Heart left ventricle (tissue), 16 donors: ENCODE results near the gene TTLL10. TPM values are rescaled to one million over a fixed set of nuclear protein-coding genes. Genes with fewer than 3 reads are reported as not detected.
"Not testable (repeated sequence)": the region's sequence is repeated elsewhere in the genome, so short reads cannot be mapped to it uniquely, and the experiment has no call there.

ENCODE experiments used
- ATAC-seq, 4 donors: fragments of 200-7000 bp; cut with Tn5 transposase; one replicate each; pipeline ENCODE4 v1.9.1; 2020 to 2022; ENCODE audit warnings: moderate library complexity in 4 of 4, mild to moderate bottlenecking in 3 of 4, moderate number of reproducible peaks in 1 of 4
- DNase-seq, 5 donors: peaks; one replicate each; pipeline ENCODE4 v3.0.0-alpha.2; 2020
- H3K27ac ChIP-seq, 12 donors: fragments of 200-600 bp; sonication (generic) in 4 of 12; one replicate each; pipeline versions ENCODE4 v1.5.0 to v1.8.0; 2016 to 2022; ENCODE audit warnings: mild to moderate bottlenecking in 2 of 12
- H3K27me3 ChIP-seq, 9 donors: fragments of 200-600 bp; sonication (generic) in 2 of 9; one replicate each; pipeline versions ENCODE4 v1.5.1 to v1.8.0; 2016 to 2022; ENCODE audit warnings: mild to moderate bottlenecking in 3 of 9
- H3K36me3 ChIP-seq, 9 donors: fragments of 200-600 bp; sonication (generic) in 2 of 9; one replicate each; pipeline versions ENCODE4 v1.5.0 to v1.8.0; 2018 to 2022; ENCODE audit warnings: mild to moderate bottlenecking in 2 of 9
- H3K4me1 ChIP-seq, 12 donors: fragments of 200-600 bp; sonication (generic) in 4 of 12; one replicate each; pipeline versions ENCODE4 v1.5.0 to v1.8.0; 2016 to 2022; ENCODE audit warnings: mild to moderate bottlenecking in 3 of 12
- H3K4me3 ChIP-seq, 12 donors: fragments of 200-600 bp; sonication (generic) in 4 of 12; one replicate each; pipeline versions ENCODE4 v1.5.0 to v1.8.0; 2017 to 2022; ENCODE audit warnings: mild to moderate bottlenecking in 9 of 12, moderate library complexity in 4 of 12
- H3K9me3 ChIP-seq, 12 donors: fragments of 200-600 bp; sonication (generic) in 4 of 12; one replicate each; pipeline versions ENCODE4 v1.5.0 to v1.8.0; 2016 to 2022; ENCODE audit warnings: mild to moderate bottlenecking in 1 of 12
- POLR2A ChIP-seq, 2 donors: fragments of 450-650 bp; IDR thresholded peaks; one replicate each; pipeline ENCODE4 v1.6.1; 2017; ENCODE audit warnings: antibody characterized with exemption in 2 of 2, mild to moderate bottlenecking in 2 of 2, moderate library complexity in 2 of 2
- WGBS, 4 donors: extraction: QIAGEN DNeasy Blood & Tissue Kit in 2 of 4; methylation state at CpG; one replicate each; pipeline versions ENCODE4 v1.1.5 to v1.1.7; 2013 to 2018; 5-methylcytosine and 5-hydroxymethylcytosine counted together
- intact Hi-C, 10 donors: fragments of 100-400 bp; cut with DNase I; formaldehyde crosslinking; loops; one replicate each; pipeline versions ENCODE4 v1.11.1 to v1.14.2; 2022
- polyA plus RNA-seq, 2 donors: library from polyadenylated mRNA; stranded (reverse); fragments of 200-250 nt; gene quantifications; one replicate each; pipeline ENCODE4 v1.2.3, GENCODE V29; 2013
- total RNA-seq, 9 donors: library from RNA; depleted of rRNA in 2 of 9; stranded (reverse); fragments of >200 nt in 2 of 9; fragmentation: NEBNext Ultra II Directional in 3 of 9; extraction: Animal tissue kit (Norgen Biotek cat#: 25700) in 3 of 9; gene quantifications; one replicate each; pipeline versions ENCODE4 v1.1.0 to v1.2.4, GENCODE V29; 2016 to 2023
- TF ChIP-seq, protein P1 (sequence below), 12 donors: fragments of 200-600 bp; sonication (generic) in 4 of 12; IDR thresholded peaks; one replicate each; pipeline versions ENCODE4 v1.5.0 to v1.8.0; 2018 to 2022; ENCODE audit warnings: antibody characterized with exemption in 12 of 12, mild to moderate bottlenecking in 5 of 12
- donor health status: ischemic (EF 13 %, LVEDD 7.1; RV severe dilation, severe dysfunction).
- donor health status: healthy with polysubstance abuse.
- donor health status: DM: no; HTN: yes; CAD: no.
- donor health status: DM: no; HTN: no; CAD: no.
- donor health status: ischemic (EF 25% LVEDD 6.9; RV normal size, moderate dysfunction).
- donor health status: ischemic (EF 25% LVEDD 5.7; RV mildly dilated, moderate dysfunction).
- donor health status: healthy.
- donor health status: DM: yes; HTN: yes; CAD: no.
- donor health status: ischemic (EF 35%, LVEDD 5.7; RV mildly dilated, moderate dysfunction).
- donor health status: nonischemic (EF 11% LVEDD 7.7; RV severe dilation, severe dysfunction).
- donor health status: DM: yes; HTN: yes; CAD: no.
- donor health status: PGD.
- donor health status: ischemic (EF 29% LVEDD 5.4; RV normal size, mild dysfunction).
- donor health status: nonischemic (EF 23%, LVEDD 6.1; RV moderate dilation, normal function).

Gene TTLL10
- total and polyA plus RNA-seq, 11 donors: 0.03 to 0.53 (median 0.21) TPM; not detected in 4

DNA sequence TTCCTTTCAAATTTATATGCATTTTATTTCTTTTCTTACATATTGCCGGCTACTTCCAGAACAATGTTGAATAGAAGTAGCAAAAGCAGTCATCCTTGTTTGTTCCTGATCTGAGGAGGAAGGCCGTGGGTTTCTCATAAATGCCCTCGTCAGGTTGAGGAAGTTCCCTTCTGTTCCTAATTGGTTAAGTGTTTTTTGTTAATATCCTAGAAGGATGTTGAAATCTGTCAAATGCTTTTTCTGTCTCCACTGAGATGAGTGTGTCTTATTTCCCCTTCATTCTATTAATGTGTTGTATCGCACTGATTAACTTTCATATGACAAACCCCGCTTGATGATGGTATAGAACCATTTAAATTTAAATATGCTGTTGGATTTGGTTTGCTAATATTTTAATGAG lies 15.4 kb downstream of the TTLL10 start:
- TF ChIP-seq POLR2A (IDR thresholded peaks at IDR 0.05): no peak
- TF ChIP-seq, protein P1, sequence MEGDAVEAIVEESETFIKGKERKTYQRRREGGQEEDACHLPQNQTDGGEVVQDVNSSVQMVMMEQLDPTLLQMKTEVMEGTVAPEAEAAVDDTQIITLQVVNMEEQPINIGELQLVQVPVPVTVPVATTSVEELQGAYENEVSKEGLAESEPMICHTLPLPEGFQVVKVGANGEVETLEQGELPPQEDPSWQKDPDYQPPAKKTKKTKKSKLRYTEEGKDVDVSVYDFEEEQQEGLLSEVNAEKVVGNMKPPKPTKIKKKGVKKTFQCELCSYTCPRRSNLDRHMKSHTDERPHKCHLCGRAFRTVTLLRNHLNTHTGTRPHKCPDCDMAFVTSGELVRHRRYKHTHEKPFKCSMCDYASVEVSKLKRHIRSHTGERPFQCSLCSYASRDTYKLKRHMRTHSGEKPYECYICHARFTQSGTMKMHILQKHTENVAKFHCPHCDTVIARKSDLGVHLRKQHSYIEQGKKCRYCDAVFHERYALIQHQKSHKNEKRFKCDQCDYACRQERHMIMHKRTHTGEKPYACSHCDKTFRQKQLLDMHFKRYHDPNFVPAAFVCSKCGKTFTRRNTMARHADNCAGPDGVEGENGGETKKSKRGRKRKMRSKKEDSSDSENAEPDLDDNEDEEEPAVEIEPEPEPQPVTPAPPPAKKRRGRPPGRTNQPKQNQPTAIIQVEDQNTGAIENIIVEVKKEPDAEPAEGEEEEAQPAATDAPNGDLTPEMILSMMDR (IDR thresholded peaks at IDR 0.05): no peak
- ATAC-seq (no peak), DNase-seq (no peak)
- intact Hi-C loops: no loop called here
- Histone ChIP-seq H3K36me3 (no peaks in the 10 kb centered on the region), H3K9me3 (peaks cover 0 to 3% (median 0%) of the 10 kb centered on the region in 12 donors), H3K27ac (no peak overlapping the region), H3K4me3 (no peak overlapping the region), H3K4me1 (no peaks in the 10 kb centered on the region), H3K27me3 (no peaks in the 10 kb centered on the region)
- WGBS, 4 donors: 73 to 82% (median 80%) methylated on average over 5 of the region's 5 CpGs

DNA sequence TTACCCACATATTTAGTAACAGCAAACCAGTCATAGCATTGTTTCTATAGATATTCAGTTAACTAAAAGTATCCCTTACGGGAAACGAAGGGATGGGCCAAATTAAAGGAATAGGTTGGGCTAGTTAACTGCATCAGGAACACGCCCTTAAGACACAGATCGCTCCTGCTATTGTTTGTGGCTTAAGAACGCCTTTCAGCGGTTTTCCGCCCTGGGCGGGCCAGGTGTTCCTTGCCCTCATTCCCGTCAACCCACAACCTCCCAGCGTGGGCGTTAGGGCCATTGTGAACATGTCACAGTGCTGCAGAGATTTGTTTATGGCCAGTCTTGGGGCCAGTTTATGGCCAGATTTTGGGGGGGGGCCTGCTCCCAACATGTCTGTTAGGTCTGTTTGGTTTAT lies 18.1 kb downstream of the TTLL10 start:
- Histone ChIP-seq H3K4me3 (no peak overlapping the region), H3K4me1 (no peaks in the 10 kb centered on the region), H3K9me3 (peaks cover 0 to 20% (median 0%) of the 10 kb centered on the region in 12 donors), H3K27ac (no peak overlapping the region), H3K36me3 (no peaks in the 10 kb centered on the region), H3K27me3 (no peaks in the 10 kb centered on the region)
- TF ChIP-seq, protein P1 (IDR thresholded peaks at IDR 0.05): no peak
- TF ChIP-seq POLR2A (IDR thresholded peaks at IDR 0.05): no peak
- peak in 2 of 5 donors; percentile 5 to 28 for DNase-seq
- intact Hi-C loops: no loop called here
- WGBS, 4 donors: 76 to 89% (median 84%) methylated on average over 11 of the region's 11 CpGs
- no peak for ATAC-seq

DNA sequence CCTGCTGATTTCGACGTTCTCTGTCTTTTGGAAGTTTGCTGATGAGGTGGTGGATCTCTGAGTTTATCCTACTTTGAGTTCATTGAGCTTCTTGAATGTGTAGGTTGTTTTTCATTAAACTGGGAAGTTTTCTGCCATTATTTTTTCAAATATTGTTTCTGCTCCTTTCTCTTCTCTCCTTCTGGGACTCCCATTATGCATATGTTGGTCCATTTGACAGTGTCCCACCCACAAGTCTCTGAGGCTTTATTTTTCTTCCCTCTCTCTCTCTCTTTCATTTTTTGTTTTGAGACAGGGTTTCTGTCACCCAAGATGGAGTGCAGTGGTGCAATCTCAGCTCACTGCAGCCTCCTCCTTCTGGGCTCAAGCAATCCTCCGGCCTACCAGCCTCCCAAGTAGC lies 21.0 kb downstream of the TTLL10 start:
- Histone ChIP-seq H3K4me3 (no peak overlapping the region), H3K9me3 (peaks cover 0 to 17% (median 0%) of the 10 kb centered on the region in 12 donors), H3K36me3 (no peaks in the 10 kb centered on the region), H3K27ac (no peak overlapping the region), H3K4me1 (no peaks in the 10 kb centered on the region), H3K27me3 (no peaks in the 10 kb centered on the region)
- 63 to 89% (median 78%) methylated on average over 3 of the region's 3 CpGs for WGBS, 4 donors
- intact Hi-C loops: loop anchor here in 1 of 10 donors (5.0 kb wide), 1 partner anchor 37 kb away; no protein-coding TSS in a partner anchor
- TF ChIP-seq, protein P1 (IDR thresholded peaks at IDR 0.05): no peak
- no peak for TF ChIP-seq POLR2A (IDR thresholded peaks at IDR 0.05)
- DNase-seq: no peak
- ATAC-seq: no peak

DNA sequence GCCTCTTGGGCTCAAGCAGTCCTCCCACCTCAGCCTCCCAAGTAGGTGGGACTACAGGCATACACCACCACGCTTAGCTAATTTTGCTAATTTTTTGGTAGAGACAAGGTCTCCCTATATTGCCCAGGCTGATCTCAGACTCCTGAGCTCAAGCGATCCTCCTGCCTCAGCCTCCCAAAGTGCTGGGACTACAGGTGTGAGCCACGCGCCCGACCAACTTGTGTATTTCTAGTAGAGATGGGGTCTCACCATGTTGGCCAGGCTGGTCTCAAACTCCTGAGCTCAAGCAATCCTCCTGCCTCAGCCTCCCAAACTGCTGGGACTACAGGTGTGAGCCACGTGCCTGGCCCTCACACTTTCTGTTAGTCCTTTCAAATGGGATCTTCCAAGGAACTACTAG lies 22.0 kb downstream of the TTLL10 start:
- H3K27ac ChIP-seq, H3K4me1 ChIP-seq, ATAC-seq, H3K36me3 ChIP-seq, H3K27me3 ChIP-seq, H3K4me3 ChIP-seq: not testable (repeated sequence)
- H3K9me3 ChIP-seq: peaks cover 0 to 17% (median 0%) of the 10 kb centered on the region in 12 donors
- DNase-seq: peak in 1 of 5 donors; percentile 3
- intact Hi-C loops: loop anchor here in 1 of 10 donors (5.0 kb wide), 1 partner anchor 38 kb away; no protein-coding TSS in a partner anchor
- 81 to 96% (median 92%) methylated on average over 6 of the region's 6 CpGs for WGBS, 4 donors
